ENCODE results near the gene ADARB1.

The ADARB1 gene

DNA sequence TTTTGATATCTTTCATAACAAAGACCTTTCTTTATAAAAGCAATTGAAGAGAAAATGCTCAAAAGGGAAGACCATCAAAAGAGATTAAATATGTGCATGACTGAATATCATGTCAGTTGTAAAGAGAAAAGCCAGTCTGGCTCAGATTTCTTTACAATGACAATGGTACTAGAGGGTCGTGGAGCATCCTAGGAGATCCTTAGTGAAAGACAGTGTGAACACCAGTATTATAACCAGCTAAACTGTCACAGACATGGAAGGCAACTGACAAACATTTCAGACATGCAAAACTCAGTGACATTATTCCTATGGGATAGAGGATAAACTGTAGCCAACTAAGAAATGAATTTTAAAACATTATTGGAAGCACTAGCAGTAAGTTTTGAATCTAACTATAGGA lies 27.1 kb upstream of the ADARB1 start:
- DNase-seq: no peak
- Mint-ChIP-seq H3K9me3 (peaks cover 12% of the 10 kb centered on the region), H3K4me1 (no peaks in the 10 kb centered on the region), H3K27ac (no peak overlapping the region), H3K36me3 (no peaks in the 10 kb centered on the region), H3K4me3 (no peak overlapping the region), H3K27me3 (peaks cover 28% of the 10 kb centered on the region)
- CTCF ChIA-PET: no interaction called here

DNA sequence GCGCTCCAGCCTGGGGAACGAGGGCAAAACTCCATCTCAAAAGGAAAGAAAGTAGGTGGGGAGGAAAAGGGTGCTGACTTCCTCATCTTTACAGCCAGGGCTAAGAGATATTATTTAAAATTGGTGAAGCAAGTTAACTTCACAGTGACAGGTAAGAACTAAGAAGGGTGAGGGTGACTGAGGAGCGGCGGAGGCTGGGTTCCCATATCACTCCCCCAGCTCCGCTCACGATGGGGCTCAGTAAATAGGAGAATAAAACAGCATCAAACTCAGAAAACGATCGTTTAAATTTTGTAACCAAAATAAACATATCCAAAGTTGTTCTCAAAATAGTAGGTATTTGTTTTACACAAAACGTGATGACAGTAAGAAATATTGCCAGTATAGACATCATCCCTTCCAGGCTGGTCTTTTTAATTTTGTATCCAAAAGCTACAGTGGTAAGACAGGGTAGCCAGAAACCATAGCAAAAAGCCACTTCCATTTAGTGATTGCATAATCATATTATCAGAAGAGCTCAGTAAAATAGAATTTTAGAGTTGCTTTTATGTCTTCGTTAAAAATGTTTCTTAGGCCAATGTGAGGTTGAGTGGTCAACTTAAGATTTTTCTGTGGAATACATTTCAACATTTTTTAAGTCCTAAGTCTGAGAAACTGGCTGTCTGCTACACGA lies 26.2 kb upstream of the ADARB1 start:
- CTCF ChIA-PET: no interaction called here
- Mint-ChIP-seq H3K27ac (no peak overlapping the region), H3K4me1 (no peaks in the 10 kb centered on the region), H3K36me3 (no peaks in the 10 kb centered on the region), H3K9me3 (peaks cover 12% of the 10 kb centered on the region), H3K4me3 (no peak overlapping the region), H3K27me3 (peaks cover 37% of the 10 kb centered on the region)
- DNase-seq: no peak

DNA sequence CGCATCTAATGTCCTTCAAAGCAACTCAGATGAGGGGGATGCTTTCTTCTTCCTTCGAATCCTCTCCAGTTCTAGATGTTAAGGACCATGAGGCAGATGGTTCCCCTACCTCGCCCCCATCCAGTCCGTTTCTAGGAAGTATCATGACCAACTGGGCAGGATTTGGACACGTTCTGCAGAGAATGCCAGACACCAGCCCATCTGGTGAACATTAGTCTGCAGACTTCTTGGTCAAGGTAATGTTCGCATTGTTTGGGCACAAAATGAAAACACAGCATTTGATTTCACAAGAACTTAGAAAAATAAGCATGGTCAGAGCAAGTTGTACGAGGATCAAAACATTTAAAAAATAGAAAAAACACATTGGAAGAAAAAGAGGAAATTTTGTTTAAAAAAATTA lies 25.4 kb upstream of the ADARB1 start:
- no peak for DNase-seq
- no peak overlapping the region for H3K4me3 Mint-ChIP-seq
- CTCF ChIA-PET: no interaction called here
- no peak overlapping the region for H3K27ac Mint-ChIP-seq
- H3K4me1 Mint-ChIP-seq: no peaks in the 10 kb centered on the region
- H3K9me3 Mint-ChIP-seq: peaks cover 12% of the 10 kb centered on the region
- H3K36me3 Mint-ChIP-seq: no peaks in the 10 kb centered on the region
- H3K27me3 Mint-ChIP-seq: peaks cover 45% of the 10 kb centered on the region

DNA sequence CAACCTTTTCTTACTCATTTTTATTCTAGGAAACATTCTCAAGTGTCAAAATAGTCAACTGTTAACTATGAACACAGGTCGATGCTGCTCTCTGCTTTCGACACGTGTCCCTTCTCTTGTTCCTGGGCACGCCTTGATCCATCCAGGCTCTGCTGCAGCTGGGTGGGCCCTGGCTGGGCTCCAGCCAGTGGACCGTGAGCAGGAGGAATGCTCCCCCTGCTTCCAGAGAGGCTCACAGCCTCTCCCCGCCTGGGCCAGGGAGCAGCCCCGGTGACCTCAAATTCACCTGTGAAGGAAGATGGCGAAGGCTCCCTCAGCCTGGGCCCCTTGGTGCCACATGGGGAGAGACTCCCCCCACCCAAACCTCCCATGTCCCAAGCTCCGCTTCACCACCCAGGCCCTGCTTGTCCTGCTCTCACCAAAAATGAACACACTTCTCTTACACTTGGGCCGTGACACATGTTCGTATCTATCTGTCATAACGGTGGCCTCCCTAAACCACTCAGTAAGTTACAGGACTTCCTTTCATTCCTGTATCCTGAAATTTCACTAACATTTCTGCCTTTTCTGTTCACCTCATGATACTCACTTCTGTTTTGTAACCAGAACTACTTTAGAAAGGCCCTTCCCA lies 24.6 kb upstream of the ADARB1 start:
- no peak for DNase-seq
- Mint-ChIP-seq H3K27me3 (peaks cover 50% of the 10 kb centered on the region), H3K9me3 (peaks cover 12% of the 10 kb centered on the region), H3K4me3 (no peak overlapping the region), H3K27ac (no peak overlapping the region), H3K4me1 (no peaks in the 10 kb centered on the region), H3K36me3 (no peaks in the 10 kb centered on the region)
- CTCF ChIA-PET: no interaction called here

DNA sequence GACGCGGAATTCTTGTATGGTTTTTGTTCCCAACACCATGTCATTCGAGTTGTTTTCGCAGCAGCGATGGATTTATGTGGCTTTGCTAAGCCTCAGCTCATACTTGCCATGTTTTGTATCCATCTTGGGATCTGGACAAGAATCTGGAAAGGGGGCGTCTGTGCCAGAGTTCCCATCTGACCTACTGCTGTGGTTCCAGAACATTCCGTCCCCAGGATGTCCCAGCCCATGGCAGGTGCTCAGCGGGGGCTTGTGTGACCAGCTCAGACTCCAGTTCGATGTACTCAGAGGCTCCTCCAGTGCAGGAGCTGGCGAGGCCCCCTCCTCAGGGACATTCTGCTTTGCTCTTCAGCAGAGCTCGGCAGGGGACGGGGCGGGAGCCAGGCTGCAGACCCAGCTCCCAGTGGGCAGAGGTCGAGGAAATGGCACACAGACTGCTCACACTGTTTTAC lies 24.0 kb upstream of the ADARB1 start:
- Mint-ChIP-seq H3K36me3 (no peaks in the 10 kb centered on the region), H3K9me3 (peaks cover 12% of the 10 kb centered on the region), H3K27ac (no peak overlapping the region), H3K27me3 (peaks cover 55% of the 10 kb centered on the region), H3K4me3 (no peak overlapping the region), H3K4me1 (no peaks in the 10 kb centered on the region)
- no peak for DNase-seq
- CTCF ChIA-PET: interaction anchor here (1.0 kb wide), 1 partner anchor 88 kb away, joined by 3 read pairs; no protein-coding TSS in a partner anchor

DNA sequence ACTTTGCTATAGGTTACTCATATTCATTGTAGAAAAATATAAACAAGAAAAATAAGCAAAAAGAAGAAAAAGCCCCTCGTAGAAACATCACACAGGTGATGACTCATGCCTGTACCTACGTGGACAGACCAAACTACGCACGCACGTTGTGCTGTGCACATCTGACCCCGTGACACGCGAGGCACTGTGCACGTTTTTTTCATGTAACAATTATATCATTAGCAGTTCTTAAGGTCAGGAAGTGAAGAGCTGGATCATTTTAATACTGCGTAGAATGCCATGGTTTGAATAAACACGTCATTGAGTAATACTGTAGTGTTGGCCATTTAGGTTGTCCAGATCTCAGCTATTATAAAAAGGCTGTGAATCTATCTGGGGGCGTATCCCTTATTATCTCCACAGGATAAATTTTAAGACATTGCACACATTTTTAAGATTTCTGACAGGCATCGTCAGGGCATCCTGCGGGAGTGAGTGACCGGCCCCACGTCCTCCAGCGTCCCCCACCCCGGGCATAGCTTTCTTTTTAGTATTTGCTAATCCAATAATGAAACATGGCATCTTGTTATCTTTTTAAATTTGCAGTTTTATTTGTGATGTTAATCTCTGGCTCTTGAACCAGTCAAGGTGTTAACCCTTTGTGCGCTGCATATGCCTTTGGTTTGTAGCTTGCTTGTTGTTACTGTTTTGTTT lies 23.4 kb upstream of the ADARB1 start:
- no peaks in the 10 kb centered on the region for H3K4me1 Mint-ChIP-seq
- H3K9me3 Mint-ChIP-seq: peaks cover 12% of the 10 kb centered on the region
- H3K27me3 Mint-ChIP-seq: peaks cover 57% of the 10 kb centered on the region
- H3K36me3 Mint-ChIP-seq: no peaks in the 10 kb centered on the region
- CTCF ChIA-PET: interaction anchor here (1.0 kb wide), 1 partner anchor 87 kb away, joined by 3 read pairs; no protein-coding TSS in a partner anchor
- DNase-seq: no peak
- no peak overlapping the region for H3K27ac Mint-ChIP-seq
- H3K4me3 Mint-ChIP-seq: no peak overlapping the region

DNA sequence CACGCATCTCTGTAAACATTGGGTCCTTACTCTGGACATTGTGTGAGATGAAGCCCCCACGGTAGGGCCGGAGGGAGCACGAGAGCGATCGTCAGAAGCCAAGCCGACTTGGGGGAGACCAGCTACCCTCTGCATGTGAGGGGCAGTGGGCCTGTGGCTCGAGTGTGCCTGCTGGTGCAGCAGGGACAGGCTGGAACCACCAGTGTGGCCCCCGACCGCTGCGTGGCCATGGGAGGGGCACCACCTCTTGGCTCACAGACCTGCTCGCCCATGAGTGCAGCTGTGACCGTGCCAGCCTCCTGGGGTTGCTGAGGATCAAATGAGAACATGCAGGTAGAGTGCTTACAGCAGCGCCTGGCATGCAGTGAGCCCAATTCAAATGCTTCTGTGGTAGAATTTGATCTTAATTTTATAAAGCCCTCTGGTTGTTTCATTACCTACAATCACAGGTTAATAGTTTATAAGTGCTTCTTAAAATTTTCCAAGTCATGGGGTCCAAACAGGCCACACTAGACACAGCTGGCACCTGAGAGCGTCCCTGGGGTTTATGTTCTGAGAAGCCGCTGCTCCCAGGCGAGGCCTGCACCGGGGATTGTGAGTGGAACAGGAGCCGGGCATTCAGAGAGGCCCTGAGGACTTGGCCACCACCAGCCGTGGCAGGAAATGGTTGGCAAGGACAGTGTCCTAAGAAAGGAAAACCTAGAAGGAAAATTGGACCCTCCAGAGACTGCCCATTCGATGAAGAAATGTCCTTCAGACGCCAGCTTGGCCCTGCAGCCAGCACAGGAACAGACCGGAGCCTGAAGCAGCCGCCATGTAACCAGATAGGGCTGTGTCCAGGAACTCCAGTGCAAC lies 22.6 kb upstream of the ADARB1 start:
- Mint-ChIP-seq H3K36me3 (no peaks in the 10 kb centered on the region), H3K4me3 (no peak overlapping the region), H3K4me1 (no peaks in the 10 kb centered on the region), H3K9me3 (peaks cover 8% of the 10 kb centered on the region), H3K27me3 (peaks cover 60% of the 10 kb centered on the region), H3K27ac (no peak overlapping the region)
- CTCF ChIA-PET: interaction anchor here (1.0 kb wide), 1 partner anchor 86 kb away, joined by 3 read pairs; no protein-coding TSS in a partner anchor
- DNase-seq: no peak

DNA sequence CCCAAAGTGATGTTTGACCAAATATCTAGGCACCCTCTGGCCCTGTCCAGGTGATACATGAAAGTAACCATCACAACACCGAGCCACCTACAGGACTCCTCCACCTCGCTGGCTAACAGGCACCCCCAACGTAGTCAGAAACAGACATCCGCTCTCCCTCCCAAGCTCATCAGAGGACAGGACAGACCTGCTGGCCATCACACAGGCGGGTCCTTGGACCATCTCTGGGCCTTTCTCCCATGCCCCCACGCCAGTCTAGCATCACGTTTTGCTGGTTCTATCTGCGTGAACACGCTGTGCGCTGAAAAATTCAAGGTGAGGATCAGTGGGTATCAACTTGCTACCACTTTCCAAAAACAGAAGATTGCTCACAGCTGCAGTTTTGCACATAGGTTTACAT lies 21.4 kb upstream of the ADARB1 start:
- H3K4me3 Mint-ChIP-seq: no peak overlapping the region
- no peak overlapping the region for H3K27ac Mint-ChIP-seq
- peaks cover 62% of the 10 kb centered on the region for H3K27me3 Mint-ChIP-seq
- H3K4me1 Mint-ChIP-seq: no peaks in the 10 kb centered on the region
- CTCF ChIA-PET: interaction anchor here (0.9 kb wide), 1 partner anchor 85 kb away, joined by 3 read pairs; no protein-coding TSS in a partner anchor
- no peak for DNase-seq
- no peaks in the 10 kb centered on the region for H3K9me3 Mint-ChIP-seq
- no peaks in the 10 kb centered on the region for H3K36me3 Mint-ChIP-seq

DNA sequence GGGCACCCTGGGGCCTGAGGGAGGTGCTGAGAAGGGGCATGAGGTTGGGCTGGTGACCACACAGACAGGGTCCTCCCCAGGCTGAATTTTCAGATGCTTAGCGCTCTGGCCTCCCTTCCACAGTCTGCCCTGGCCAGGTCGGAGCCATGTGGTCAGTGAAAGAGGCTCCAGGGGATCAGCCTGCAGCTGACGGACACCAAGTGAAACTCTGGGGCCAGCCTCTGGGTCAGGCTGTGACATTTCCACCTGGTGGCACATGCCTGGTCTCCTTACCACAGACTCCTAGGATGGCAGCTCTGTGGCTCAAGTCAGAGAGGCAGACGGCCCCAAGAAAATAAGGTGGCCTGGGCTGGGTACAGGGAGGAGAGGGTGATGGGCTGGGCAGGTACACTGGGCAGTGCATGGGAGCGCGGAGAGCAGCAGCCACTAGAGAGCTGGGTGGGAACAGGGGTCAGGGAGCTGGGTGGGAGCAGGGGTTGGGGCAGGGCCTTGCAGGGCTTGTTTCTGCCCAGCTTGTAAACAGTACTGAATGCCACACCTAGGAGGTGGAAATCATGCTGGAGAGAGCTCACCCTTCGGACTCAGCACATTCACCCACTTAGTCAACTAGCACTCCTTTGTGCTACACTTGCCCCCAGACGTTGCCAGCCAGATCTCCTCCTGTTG lies 20.7 kb upstream of the ADARB1 start:
- Mint-ChIP-seq H3K9me3 (no peaks in the 10 kb centered on the region), H3K27ac (peak overlapping the region; percentile 24), H3K4me3 (no peak overlapping the region), H3K27me3 (peaks cover 62% of the 10 kb centered on the region), H3K4me1 (no peaks in the 10 kb centered on the region), H3K36me3 (no peaks in the 10 kb centered on the region)
- CTCF ChIA-PET: interaction anchor here (0.9 kb wide), 1 partner anchor 85 kb away, joined by 3 read pairs; no protein-coding TSS in a partner anchor
- DNase-seq: no peak

DNA sequence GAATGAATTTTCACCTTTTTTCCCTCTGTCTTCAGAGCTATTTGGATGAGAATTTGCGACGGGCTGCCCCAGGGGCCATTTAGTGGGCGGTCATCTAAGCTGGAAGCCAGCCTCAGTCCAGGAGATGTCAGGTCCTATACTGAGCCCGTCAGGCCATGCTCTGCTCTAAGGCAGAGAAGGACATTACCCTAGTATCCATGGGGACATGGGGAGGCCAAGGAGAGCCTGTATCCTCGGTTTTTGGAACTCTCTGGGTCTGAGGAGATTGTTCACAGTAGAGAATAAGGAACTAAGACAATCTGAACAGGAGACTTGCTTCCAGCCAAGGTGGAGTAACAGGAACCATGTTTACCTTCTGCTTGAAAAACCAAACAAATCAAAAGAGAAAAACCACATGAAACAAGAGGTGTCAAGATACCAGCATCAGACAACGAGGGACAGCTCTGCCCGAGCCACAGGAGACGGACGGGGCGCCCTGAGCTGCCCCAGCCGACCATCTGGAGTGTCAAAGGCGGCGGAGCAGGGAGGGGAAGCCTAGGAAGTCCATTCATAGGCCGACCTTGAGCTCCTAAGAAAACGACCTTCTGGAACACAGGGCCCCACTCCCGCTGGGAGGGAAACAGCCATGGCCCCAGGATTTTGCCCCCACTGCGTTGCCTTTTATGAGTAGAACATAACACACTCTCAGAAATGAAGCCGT lies 20.0 kb upstream of the ADARB1 start:
- no peak overlapping the region for H3K27ac Mint-ChIP-seq
- no peaks in the 10 kb centered on the region for H3K9me3 Mint-ChIP-seq
- no peak overlapping the region for H3K4me3 Mint-ChIP-seq
- peaks cover 65% of the 10 kb centered on the region for H3K27me3 Mint-ChIP-seq
- DNase-seq: no peak
- no peaks in the 10 kb centered on the region for H3K4me1 Mint-ChIP-seq
- H3K36me3 Mint-ChIP-seq: no peaks in the 10 kb centered on the region
- CTCF ChIA-PET: no interaction called here

DNA sequence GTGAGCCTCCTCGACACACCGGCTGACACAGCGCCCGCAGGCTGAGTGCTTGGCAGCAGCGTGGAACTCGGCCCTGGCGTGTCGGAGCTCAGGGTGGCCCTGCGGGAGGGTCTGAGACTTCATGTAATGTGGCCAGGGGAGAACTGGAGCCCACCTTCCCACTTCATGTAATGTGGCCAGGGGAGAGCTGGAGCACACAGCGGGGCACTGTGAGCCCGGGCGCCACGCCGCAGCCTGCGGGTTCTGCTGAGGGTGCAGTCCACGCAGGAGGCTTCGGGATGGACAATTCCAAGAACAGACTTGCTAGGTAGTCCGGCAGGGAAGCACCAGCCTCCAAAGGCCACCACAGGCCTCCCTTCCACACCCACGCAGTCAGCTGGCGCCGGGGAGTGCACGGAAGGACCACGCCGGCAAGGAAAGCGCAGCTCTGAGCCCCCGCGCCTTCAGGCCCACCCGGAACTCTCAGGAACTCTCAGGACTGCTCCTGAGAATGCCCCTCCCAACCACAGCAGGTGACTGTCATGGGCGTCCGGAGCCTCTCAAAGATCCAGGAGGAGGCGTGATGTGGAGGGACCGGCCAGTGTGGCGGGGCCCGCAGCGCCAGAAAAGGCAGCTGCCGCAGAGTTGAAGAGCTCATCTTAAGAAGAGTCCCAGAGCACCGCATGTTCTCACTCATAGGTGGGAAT lies 19.3 kb upstream of the ADARB1 start:
- CTCF ChIA-PET: no interaction called here
- Mint-ChIP-seq H3K36me3 (no peaks in the 10 kb centered on the region), H3K9me3 (no peaks in the 10 kb centered on the region), H3K27ac (no peak overlapping the region), H3K27me3 (peaks cover 69% of the 10 kb centered on the region), H3K4me1 (no peaks in the 10 kb centered on the region), H3K4me3 (no peak overlapping the region)
- DNase-seq: no peak

DNA sequence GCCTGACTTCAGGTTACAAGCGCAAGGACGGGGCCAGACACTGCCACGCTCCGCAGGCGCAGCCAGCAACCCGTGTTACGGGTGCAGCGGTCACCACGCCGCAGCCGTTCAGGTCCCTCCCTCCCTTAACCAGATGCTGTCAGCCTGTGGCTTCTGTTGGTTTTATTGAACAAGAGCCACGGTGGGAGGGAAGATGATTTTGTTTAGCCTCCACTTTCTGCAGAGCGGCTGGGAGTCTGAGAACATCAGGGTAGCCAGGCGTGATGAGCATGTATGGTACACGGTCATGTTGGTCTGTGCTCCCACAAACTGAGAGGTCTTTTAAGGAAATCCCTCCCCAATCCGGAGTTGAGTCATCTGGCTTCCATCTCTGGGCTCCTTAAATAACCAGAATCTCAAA lies 18.5 kb upstream of the ADARB1 start:
- no peaks in the 10 kb centered on the region for H3K36me3 Mint-ChIP-seq
- peaks cover 74% of the 10 kb centered on the region for H3K27me3 Mint-ChIP-seq
- H3K27ac Mint-ChIP-seq: no peak overlapping the region
- H3K9me3 Mint-ChIP-seq: no peaks in the 10 kb centered on the region
- DNase-seq: no peak
- CTCF ChIA-PET: no interaction called here
- H3K4me1 Mint-ChIP-seq: no peaks in the 10 kb centered on the region
- H3K4me3 Mint-ChIP-seq: no peak overlapping the region

Measured in activated naive CD4-positive, alpha-beta T cell treated with anti-CD3 and anti-CD28 coated beads, Interleukin-2, amount 10 ng/mL, durations not matched to agents 7 days and 5 days (primary cell).